ENCODE results near the gene FAH. TPM values are rescaled to one million over a fixed set of nuclear protein-coding genes. Genes with fewer than 3 reads are reported as not detected.

Gene FAH
- total RNA-seq, 1 donor from 2014 or later = 28.2 TPM

- ATAC-seq (ENCODE audit: poor library complexity) (no peak), DNase-seq (no peak)
- intact Hi-C loops (cut with DNase I) = no loop called here
Observed at GRCh38 chr15:80211976-80212375, 59.2 kb downstream of the FAH start.

- intact Hi-C loops (cut with DNase I) = no loop called here
- no peak for DNase-seq
- ATAC-seq (ENCODE audit: poor library complexity) = no peak
Observed at GRCh38 chr15:80214910-80215309, 62.1 kb downstream of the FAH start.

GRCh38 chr15:80216141-80216540, 63.3 kb downstream of the FAH start:
- ATAC-seq (ENCODE audit: poor library complexity) (no peak), DNase-seq (no peak)
- intact Hi-C loops (cut with DNase I) = no loop called here

- intact Hi-C loops (cut with DNase I) = no loop called here
- DNase-seq (no peak), ATAC-seq (ENCODE audit: poor library complexity) (no peak)
Observed at GRCh38 chr15:80216911-80217310, 64.1 kb downstream of the FAH start.

GRCh38 chr15:80217327-80217900, 64.6 kb downstream of the FAH start:
- ATAC-seq (ENCODE audit: poor library complexity) = no peak
- intact Hi-C loops (cut with DNase I) = no loop called here
- no peak for DNase-seq

- ATAC-seq (ENCODE audit: poor library complexity) = no peak
- no peak for DNase-seq
- intact Hi-C loops (cut with DNase I) = no loop called here
Observed at GRCh38 chr15:80219955-80220354, 67.2 kb downstream of the FAH start.

GRCh38 chr15:80228959-80229610, 76.3 kb downstream of the FAH start:
- intact Hi-C loops (cut with DNase I) = no loop called here
- ATAC-seq (ENCODE audit: poor library complexity) (no peak), DNase-seq (no peak)

GRCh38 chr15:80231371-80231770, 78.6 kb downstream of the FAH start:
- ATAC-seq (ENCODE audit: poor library complexity) (no peak), DNase-seq (no peak)
- intact Hi-C loops (cut with DNase I) = no loop called here

GRCh38 chr15:80233581-80233980, 80.8 kb downstream of the FAH start:
- DNase-seq (no peak), ATAC-seq (ENCODE audit: poor library complexity) (no peak)
- intact Hi-C loops (cut with DNase I) = no loop called here

- intact Hi-C loops (cut with DNase I) = no loop called here
- DNase-seq (peak; percentile 45), ATAC-seq (ENCODE audit: poor library complexity) (no peak)
Observed at GRCh38 chr15:80234883-80235282, 82.1 kb downstream of the FAH start.

Other genes with a start within 250 kb of the FAH start
- gene BCL2A1, start 181.8 kb upstream of the FAH start, total RNA-seq = 0.43 TPM
- 62.8 TPM for gene ZFAND6, start 93.3 kb upstream of the FAH start, total RNA-seq
- gene CTXND1, start 99.2 kb downstream of the FAH start, total RNA-seq = 0.94 TPM